Keratinocyte (primary cell): ENCODE results near the gene IFTAP. TPM values are rescaled to one million over a fixed set of nuclear protein-coding genes. Genes with fewer than 3 reads are reported as not detected.

Experiments used
- DNase-seq: peaks from one replicate; pipeline ENCODE4 v3.0.0-alpha.2; 2011; ENCODE audit warnings: low read depth, missing footprints, low spot score
- FAIRE-seq: peaks from 2 replicates; lab custom pipeline; 2011; peaks lifted over from hg19 to GRCh38; lab: Jason Lieb, UNC
- H2AFZ ChIP-seq: 2 replicates; pipeline ENCODE4 v1.6.0; 2012; ENCODE audit warnings: low read length, control low read depth, inconsistent platforms; ENCODE audit not compliant: control insufficient read depth
- H3K27ac ChIP-seq: 2 replicates; pipeline ENCODE4 v1.5.1; 2011; ENCODE audit warnings: low read length; ENCODE audit not compliant: control insufficient read depth, insufficient read depth
- H3K27me3 ChIP-seq: 3 replicates; pipeline ENCODE4 v1.6.0; 2011; ENCODE audit warnings: low read length; ENCODE audit not compliant: control insufficient read depth, insufficient read depth; ENCODE audit errors: extremely low read depth
- H3K36me3 ChIP-seq, 2 experiments: 2 replicates in 1 of 2; 3 replicates in 1 of 2; pipeline ENCODE4 v1.5.1; 2011; ENCODE audit warnings: low read length in 2 of 2, mild to moderate bottlenecking in 1 of 2; ENCODE audit not compliant: control insufficient read depth in 2 of 2, insufficient read depth in 2 of 2; ENCODE audit errors: extremely low read depth in 1 of 2
- H3K4me1 ChIP-seq: 3 replicates; pipeline ENCODE4 v1.5.1; 2011; ENCODE audit warnings: low read length; ENCODE audit not compliant: control insufficient read depth, insufficient read depth; ENCODE audit errors: extremely low read depth
- H3K4me2 ChIP-seq: 3 replicates; pipeline ENCODE4 v1.6.0; 2011; ENCODE audit warnings: low read depth, low read length; ENCODE audit not compliant: control insufficient read depth, insufficient read depth; ENCODE audit errors: extremely low read depth
- H3K4me3 ChIP-seq, 3 experiments: fragments of 200-600 bp in 1 of 3; sonication (generic) in 1 of 3; 2 replicates in 2 of 3; 3 replicates in 1 of 3; pipeline ENCODE4 v1.5.1; 2011 to 2016; ENCODE audit warnings: low read length in 3 of 3, mild to moderate bottlenecking in 3 of 3, control low read depth in 2 of 3, inconsistent platforms in 1 of 3, low read depth in 1 of 3, mixed read lengths in 1 of 3, mixed run types in 1 of 3, moderate library complexity in 1 of 3; ENCODE audit not compliant: control insufficient read depth in 2 of 3, insufficient read depth in 2 of 3; ENCODE audit errors: extremely low read depth in 1 of 3
- H3K79me2 ChIP-seq: 2 replicates; pipeline ENCODE4 v1.6.0; 2012; ENCODE audit warnings: low read length; ENCODE audit not compliant: control insufficient read depth, insufficient read depth
- H3K9ac ChIP-seq: 3 replicates; pipeline ENCODE4 v1.6.0; 2011; ENCODE audit warnings: low read length; ENCODE audit not compliant: control insufficient read depth, insufficient read depth; ENCODE audit errors: extremely low read depth
- H3K9me1 ChIP-seq: 3 replicates; pipeline ENCODE4 v1.6.0; 2011; ENCODE audit warnings: low read length; ENCODE audit not compliant: control insufficient read depth, insufficient read depth; ENCODE audit errors: extremely low read depth
- H3K9me3 ChIP-seq: 2 replicates; pipeline ENCODE4 v1.5.1; 2012; ENCODE audit warnings: low read depth, low read length; ENCODE audit not compliant: control insufficient read depth
- H4K20me1 ChIP-seq: 3 replicates; pipeline ENCODE4 v1.6.0; 2011; ENCODE audit warnings: low read length; ENCODE audit not compliant: control insufficient read depth, insufficient read depth; ENCODE audit errors: extremely low read depth
- CTCF ChIP-seq, 3 experiments: IDR thresholded peaks in 1 of 3; conservative IDR thresholded peaks in 1 of 3; optimal IDR thresholded peaks in 1 of 3; 2 replicates in 2 of 3; 3 replicates in 1 of 3; pipeline versions ENCODE3 to v1.5.1; 2011; ENCODE audit warnings: low read length in 3 of 3, mild to moderate bottlenecking in 3 of 3, moderate library complexity in 2 of 3, control low read depth in 1 of 3, inconsistent platforms in 1 of 3; ENCODE audit not compliant: insufficient read depth in 2 of 3; ENCODE audit errors: extremely low read depth in 1 of 3
- EZH2 ChIP-seq: IDR thresholded peaks from one replicate; pipeline ENCODE4 v1.6.1; 2012; ENCODE audit warnings: inconsistent platforms, mild to moderate bottlenecking, low read length, moderate library complexity
- dilution Hi-C: fragments of 300-500 bp; cut with MboI; formaldehyde crosslinking; loops from one replicate; pipeline ENCODE4 v1.7.0; 2020; ENCODE audit warnings: low sequenced_read_pairs; ENCODE audit not compliant: extremely low pct_ligation_motif_present
- polyA plus RNA-seq, 5 experiments: library from polyadenylated mRNA; depleted of rRNA in 3 of 5; stranded (reverse) in 3 of 5; stranded (forward) in 1 of 5; unstranded in 1 of 5; fragments of >200 nt; gene quantifications; 1 replicate in 1 of 5; 2 replicates in 3 of 5; 3 replicates in 1 of 5; pipeline versions ENCODE4 v1.2.1 to v1.2.3, GENCODE V29; 2011 to 2012; ENCODE audit warnings: missing spikeins in 2 of 5, low read depth in 1 of 5, low replicate concordance in 1 of 5

The IFTAP gene
- polyA plus RNA-seq, 1 donor (not counting 4 experiments of a cell fraction or from before 2014, with no cell fraction given), result 22.8 TPM

GRCh38 chr11:36583667-36584066 lies 10.6 kb upstream of the IFTAP start:
- H3K79me2 ChIP-seq, result no peaks in the 10 kb centered on the region
- H3K9ac ChIP-seq, result no peak overlapping the region
- no peaks in the 10 kb centered on the region for H3K4me1 ChIP-seq
- H4K20me1 ChIP-seq, result no peaks in the 10 kb centered on the region
- TF ChIP-seq CTCF (optimal IDR thresholded peaks at IDR 0.05 in 1 of 3, IDR thresholded peaks at IDR 0.05 in 1 of 3, conservative IDR thresholded peaks at IDR 0.05 in 1 of 3; ENCODE audit: extremely low read depth in 1 of 3, insufficient read depth in 2 of 3, low read length in 3 of 3), result no peak
- no peak for TF ChIP-seq EZH2
- H3K27me3 ChIP-seq, result no peaks in the 10 kb centered on the region
- H2AFZ ChIP-seq, result no peak overlapping the region
- no peak overlapping the region for H3K4me2 ChIP-seq
- dilution Hi-C loops, result no loop called here
- no peaks in the 10 kb centered on the region for H3K36me3 ChIP-seq
- H3K4me3 ChIP-seq, result no peak overlapping the region
- H3K27ac ChIP-seq, result no peak overlapping the region
- H3K9me1 ChIP-seq, result no peaks in the 10 kb centered on the region
- DNase-seq (no peak), FAIRE-seq (no peak)
- H3K9me3 ChIP-seq, result no peaks in the 10 kb centered on the region

GRCh38 chr11:36586543-36586942 lies 7.8 kb upstream of the IFTAP start:
- Histone ChIP-seq H3K4me3 (no peak overlapping the region), H2AFZ (no peak overlapping the region), H3K36me3 (no peaks in the 10 kb centered on the region), H4K20me1 (no peaks in the 10 kb centered on the region), H3K79me2 (no peaks in the 10 kb centered on the region), H3K9me3 (no peaks in the 10 kb centered on the region), H3K9me1 (no peaks in the 10 kb centered on the region), H3K9ac (no peak overlapping the region), H3K27me3 (no peaks in the 10 kb centered on the region), H3K27ac (no peak overlapping the region), H3K4me2 (no peak overlapping the region), H3K4me1 (no peaks in the 10 kb centered on the region)
- dilution Hi-C loops, result no loop called here
- no peak for FAIRE-seq
- TF ChIP-seq CTCF (optimal IDR thresholded peaks at IDR 0.05 in 1 of 3, IDR thresholded peaks at IDR 0.05 in 1 of 3, conservative IDR thresholded peaks at IDR 0.05 in 1 of 3; ENCODE audit: extremely low read depth in 1 of 3, insufficient read depth in 2 of 3, low read length in 3 of 3), result no peak
- TF ChIP-seq EZH2, result no peak
- DNase-seq, result no peak
